Measurements from ENCODE around the gene C1RL. TPM values are rescaled to one million over a fixed set of nuclear protein-coding genes. Genes with fewer than 3 reads are reported as not detected.

C1RL gene
- polyA plus RNA-seq, 2 of the 4 experiments (the other 2 are of a cell fraction), result 25.2 to 30.4 TPM

DNA sequence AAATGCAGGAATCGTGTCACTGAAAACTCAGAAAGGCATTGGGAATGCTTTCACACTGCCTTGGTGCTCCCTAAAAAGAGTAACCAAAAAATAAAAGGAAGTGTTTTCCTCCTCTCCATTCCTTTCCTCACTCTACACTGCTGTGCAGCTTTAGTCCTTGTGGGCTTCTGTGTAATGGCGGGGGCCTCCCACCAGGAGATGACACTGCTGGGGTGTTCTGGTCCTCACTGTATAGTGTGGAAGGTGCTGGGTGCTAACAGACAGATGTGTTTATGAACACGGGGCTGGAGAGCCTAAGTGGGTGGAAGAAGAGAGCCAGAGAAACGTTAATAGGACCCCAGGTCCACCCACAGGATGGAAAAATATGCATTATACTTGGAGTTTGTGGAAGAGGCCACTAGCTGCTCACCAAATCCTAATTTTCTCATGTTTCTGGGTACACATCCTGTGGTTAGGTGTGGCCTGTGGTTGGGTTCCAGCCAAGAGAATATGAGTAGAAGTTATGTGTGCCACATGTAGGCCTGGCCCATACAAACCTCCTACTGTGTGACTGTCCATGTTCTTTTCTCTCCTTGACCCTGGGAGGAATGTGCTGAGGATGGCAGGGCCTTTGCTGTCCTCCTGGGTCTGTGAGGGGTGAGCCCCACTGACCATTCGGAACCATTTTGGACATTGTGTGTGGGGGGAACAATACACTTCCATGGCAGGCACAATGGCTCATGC, 62.5 kb downstream of the C1RL start:
- Histone ChIP-seq H3K27ac (no peak overlapping the region), H3K9me3 (no peaks in the 10 kb centered on the region), H3K4me1 (no peaks in the 10 kb centered on the region), H3K4me3 (no peak overlapping the region), H3K4me2 (no peak overlapping the region)
- FAIRE-seq (no peak), ATAC-seq (peak; percentile 81 to 84; a peak in 5 of 6 replicates), DNase-seq (ENCODE audit: low read depth in 1 of 2, low spot score in 1 of 2) (no peak)
- WGBS (ENCODE audit: missing lambda C conversion rate), result 44% methylated on average over 5 of the region's 5 CpGs
- ChIA-PET CTCF (interaction anchor here (0.7 to 3.7 kb wide), 4 partner anchors 10 to 21 kb away, joined by 3 to 15 read pairs (median 3); partner anchors contain the start of gene C1S), POLR2A (no interaction called here)
- TF ChIP-seq SREBF2 (IDR thresholded peaks at IDR 0.05) (no peak), CBX8 (IDR thresholded peaks at IDR 0.05) (no peak), ZFP36 (IDR thresholded peaks at IDR 0.05; ENCODE audit: borderline replicate concordance, partially characterized antibody) (no peak), MAFK (IDR thresholded peaks at IDR 0.05; ENCODE audit: partially characterized antibody) (no peak), RCOR1 (IDR thresholded peaks at IDR 0.05; ENCODE audit: low read depth, low read length) (no peak), EHMT2 (IDR thresholded peaks at IDR 0.05; ENCODE audit: low read depth) (no peak), ESRRA (IDR thresholded peaks at IDR 0.05; ENCODE audit: borderline replicate concordance, low read length) (no peak), POLR2A (IDR thresholded peaks at IDR 0.05; ENCODE audit: low read length) (no peak)
- TF ChIP-seq, protein P1, sequence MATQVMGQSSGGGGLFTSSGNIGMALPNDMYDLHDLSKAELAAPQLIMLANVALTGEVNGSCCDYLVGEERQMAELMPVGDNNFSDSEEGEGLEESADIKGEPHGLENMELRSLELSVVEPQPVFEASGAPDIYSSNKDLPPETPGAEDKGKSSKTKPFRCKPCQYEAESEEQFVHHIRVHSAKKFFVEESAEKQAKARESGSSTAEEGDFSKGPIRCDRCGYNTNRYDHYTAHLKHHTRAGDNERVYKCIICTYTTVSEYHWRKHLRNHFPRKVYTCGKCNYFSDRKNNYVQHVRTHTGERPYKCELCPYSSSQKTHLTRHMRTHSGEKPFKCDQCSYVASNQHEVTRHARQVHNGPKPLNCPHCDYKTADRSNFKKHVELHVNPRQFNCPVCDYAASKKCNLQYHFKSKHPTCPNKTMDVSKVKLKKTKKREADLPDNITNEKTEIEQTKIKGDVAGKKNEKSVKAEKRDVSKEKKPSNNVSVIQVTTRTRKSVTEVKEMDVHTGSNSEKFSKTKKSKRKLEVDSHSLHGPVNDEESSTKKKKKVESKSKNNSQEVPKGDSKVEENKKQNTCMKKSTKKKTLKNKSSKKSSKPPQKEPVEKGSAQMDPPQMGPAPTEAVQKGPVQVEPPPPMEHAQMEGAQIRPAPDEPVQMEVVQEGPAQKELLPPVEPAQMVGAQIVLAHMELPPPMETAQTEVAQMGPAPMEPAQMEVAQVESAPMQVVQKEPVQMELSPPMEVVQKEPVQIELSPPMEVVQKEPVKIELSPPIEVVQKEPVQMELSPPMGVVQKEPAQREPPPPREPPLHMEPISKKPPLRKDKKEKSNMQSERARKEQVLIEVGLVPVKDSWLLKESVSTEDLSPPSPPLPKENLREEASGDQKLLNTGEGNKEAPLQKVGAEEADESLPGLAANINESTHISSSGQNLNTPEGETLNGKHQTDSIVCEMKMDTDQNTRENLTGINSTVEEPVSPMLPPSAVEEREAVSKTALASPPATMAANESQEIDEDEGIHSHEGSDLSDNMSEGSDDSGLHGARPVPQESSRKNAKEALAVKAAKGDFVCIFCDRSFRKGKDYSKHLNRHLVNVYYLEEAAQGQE (IDR thresholded peaks at IDR 0.05), result no peak
- TF ChIP-seq, protein P2, sequence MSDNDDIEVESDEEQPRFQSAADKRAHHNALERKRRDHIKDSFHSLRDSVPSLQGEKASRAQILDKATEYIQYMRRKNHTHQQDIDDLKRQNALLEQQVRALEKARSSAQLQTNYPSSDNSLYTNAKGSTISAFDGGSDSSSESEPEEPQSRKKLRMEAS (IDR thresholded peaks at IDR 0.05), result no peak
- TF ChIP-seq, protein P3, sequence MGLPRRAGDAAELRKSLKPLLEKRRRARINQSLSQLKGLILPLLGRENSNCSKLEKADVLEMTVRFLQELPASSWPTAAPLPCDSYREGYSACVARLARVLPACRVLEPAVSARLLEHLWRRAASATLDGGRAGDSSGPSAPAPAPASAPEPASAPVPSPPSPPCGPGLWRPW (IDR thresholded peaks at IDR 0.05), result no peak
- TF ChIP-seq, protein P4, sequence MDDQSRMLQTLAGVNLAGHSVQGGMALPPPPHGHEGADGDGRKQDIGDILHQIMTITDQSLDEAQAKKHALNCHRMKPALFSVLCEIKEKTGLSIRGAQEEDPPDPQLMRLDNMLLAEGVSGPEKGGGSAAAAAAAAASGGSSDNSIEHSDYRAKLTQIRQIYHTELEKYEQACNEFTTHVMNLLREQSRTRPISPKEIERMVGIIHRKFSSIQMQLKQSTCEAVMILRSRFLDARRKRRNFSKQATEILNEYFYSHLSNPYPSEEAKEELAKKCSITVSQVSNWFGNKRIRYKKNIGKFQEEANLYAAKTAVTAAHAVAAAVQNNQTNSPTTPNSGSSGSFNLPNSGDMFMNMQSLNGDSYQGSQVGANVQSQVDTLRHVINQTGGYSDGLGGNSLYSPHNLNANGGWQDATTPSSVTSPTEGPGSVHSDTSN (IDR thresholded peaks at IDR 0.05), result no peak

DNA sequence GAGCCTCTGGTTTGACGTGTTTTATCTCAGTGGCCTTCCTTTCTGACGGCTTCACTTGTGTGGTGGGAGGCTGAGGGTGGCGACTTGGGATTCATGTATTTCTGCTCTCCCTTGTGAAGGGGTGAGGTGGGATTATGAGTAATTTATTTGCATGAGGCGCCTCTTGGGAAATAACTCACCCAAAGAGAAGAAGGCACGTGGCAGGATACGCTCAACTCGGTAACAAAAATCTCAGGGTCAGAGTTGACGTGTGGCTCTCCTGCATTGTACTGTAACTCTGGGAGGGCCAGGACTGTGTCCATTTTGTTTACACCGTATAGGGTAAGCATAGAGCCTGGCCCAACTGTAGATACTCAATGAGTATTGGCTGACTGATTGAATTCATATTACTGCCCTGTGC, 63.1 kb downstream of the C1RL start:
- Histone ChIP-seq H3K4me3 (no peak overlapping the region), H3K4me2 (no peak overlapping the region), H3K9me3 (no peaks in the 10 kb centered on the region), H3K4me1 (no peaks in the 10 kb centered on the region), H3K27ac (no peak overlapping the region)
- FAIRE-seq, result no peak
- ChIA-PET CTCF (interaction anchor here (3.7 kb wide), 1 partner anchor 15 kb away, joined by 15 read pairs; the partner anchor contains the start of gene C1S), POLR2A (no interaction called here)
- no peak for DNase-seq (ENCODE audit: low read depth in 1 of 2, low spot score in 1 of 2)
- WGBS (ENCODE audit: missing lambda C conversion rate), result 85% methylated on average over 9 of the region's 9 CpGs
- ATAC-seq, result no peak
- no peak for TF ChIP-seq CHD2 (IDR thresholded peaks at IDR 0.05; ENCODE audit: low read length, partially characterized antibody)
- no peak for TF ChIP-seq HOXB5 (CRISPR knock-in tag; IDR thresholded peaks at IDR 0.05)
- no peak for TF ChIP-seq JUN (IDR thresholded peaks at IDR 0.05)
- TF ChIP-seq RNF2 (IDR thresholded peaks at IDR 0.05; ENCODE audit: borderline replicate concordance, low read depth), result no peak
- TF ChIP-seq CEBPB (IDR thresholded peaks at IDR 0.05), result no peak
- no peak for TF ChIP-seq ZFP36 (IDR thresholded peaks at IDR 0.05; ENCODE audit: borderline replicate concordance, partially characterized antibody)
- no peak for TF ChIP-seq CBX8 (IDR thresholded peaks at IDR 0.05)
- TF ChIP-seq, protein P5, sequence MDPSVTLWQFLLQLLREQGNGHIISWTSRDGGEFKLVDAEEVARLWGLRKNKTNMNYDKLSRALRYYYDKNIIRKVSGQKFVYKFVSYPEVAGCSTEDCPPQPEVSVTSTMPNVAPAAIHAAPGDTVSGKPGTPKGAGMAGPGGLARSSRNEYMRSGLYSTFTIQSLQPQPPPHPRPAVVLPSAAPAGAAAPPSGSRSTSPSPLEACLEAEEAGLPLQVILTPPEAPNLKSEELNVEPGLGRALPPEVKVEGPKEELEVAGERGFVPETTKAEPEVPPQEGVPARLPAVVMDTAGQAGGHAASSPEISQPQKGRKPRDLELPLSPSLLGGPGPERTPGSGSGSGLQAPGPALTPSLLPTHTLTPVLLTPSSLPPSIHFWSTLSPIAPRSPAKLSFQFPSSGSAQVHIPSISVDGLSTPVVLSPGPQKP (IDR thresholded peaks at IDR 0.05; ENCODE audit: low read depth, low read length), result no peak
- no peak for TF ChIP-seq FOSL2 (IDR thresholded peaks at IDR 0.05)
- TF ChIP-seq FOSL2 (CRISPR knock-in tag; IDR thresholded peaks at IDR 0.05), result no peak
- TF ChIP-seq, protein P6, sequence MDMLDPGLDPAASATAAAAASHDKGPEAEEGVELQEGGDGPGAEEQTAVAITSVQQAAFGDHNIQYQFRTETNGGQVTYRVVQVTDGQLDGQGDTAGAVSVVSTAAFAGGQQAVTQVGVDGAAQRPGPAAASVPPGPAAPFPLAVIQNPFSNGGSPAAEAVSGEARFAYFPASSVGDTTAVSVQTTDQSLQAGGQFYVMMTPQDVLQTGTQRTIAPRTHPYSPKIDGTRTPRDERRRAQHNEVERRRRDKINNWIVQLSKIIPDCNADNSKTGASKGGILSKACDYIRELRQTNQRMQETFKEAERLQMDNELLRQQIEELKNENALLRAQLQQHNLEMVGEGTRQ (IDR thresholded peaks at IDR 0.05), result no peak
- TF ChIP-seq ZNF302 (CRISPR knock-in tag; IDR thresholded peaks at IDR 0.05), result no peak
- TF ChIP-seq, protein P7, sequence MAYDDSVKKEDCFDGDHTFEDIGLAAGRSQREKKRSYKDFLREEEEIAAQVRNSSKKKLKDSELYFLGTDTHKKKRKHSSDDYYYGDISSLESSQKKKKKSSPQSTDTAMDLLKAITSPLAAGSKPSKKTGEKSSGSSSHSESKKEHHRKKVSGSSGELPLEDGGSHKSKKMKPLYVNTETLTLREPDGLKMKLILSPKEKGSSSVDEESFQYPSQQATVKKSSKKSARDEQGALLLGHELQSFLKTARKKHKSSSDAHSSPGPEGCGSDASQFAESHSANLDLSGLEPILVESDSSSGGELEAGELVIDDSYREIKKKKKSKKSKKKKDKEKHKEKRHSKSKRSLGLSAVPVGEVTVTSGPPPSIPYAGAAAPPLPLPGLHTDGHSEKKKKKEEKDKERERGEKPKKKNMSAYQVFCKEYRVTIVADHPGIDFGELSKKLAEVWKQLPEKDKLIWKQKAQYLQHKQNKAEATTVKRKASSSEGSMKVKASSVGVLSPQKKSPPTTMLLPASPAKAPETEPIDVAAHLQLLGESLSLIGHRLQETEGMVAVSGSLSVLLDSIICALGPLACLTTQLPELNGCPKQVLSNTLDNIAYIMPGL (CRISPR knock-in tag; IDR thresholded peaks at IDR 0.05; ENCODE audit: borderline replicate concordance), result no peak
- TF ChIP-seq POLR2A (IDR thresholded peaks at IDR 0.05; ENCODE audit: low read length), result no peak
- TF ChIP-seq FOXS1 (CRISPR knock-in tag; IDR thresholded peaks at IDR 0.05), result no peak
- no peak for TF ChIP-seq JUNB (IDR thresholded peaks at IDR 0.05)
